CD14-positive monocyte (primary cell): ENCODE results near the gene SLC25A45. TPM values are rescaled to one million over a fixed set of nuclear protein-coding genes. Genes with fewer than 3 reads are reported as not detected.
A peak's percentile ranks its signal among the peaks of the same experiment; 100 is the strongest.

Source experiments
- DNase-seq, 3 donors: peaks; one replicate each; pipeline ENCODE4 v3.0.0-alpha.2; 2011 to 2022
- H2AFZ ChIP-seq: 2 replicates; pipeline ENCODE4 v1.6.0; 2012; ENCODE audit warnings: mild to moderate bottlenecking, low read depth, low read length, inconsistent platforms; ENCODE audit not compliant: insufficient read depth, poor library complexity, severe bottlenecking
- H3K27ac ChIP-seq, 2 donors: 1 replicate in 1 of 2; 2 replicates in 1 of 2; pipeline ENCODE4 v1.5.1; 2012 to 2013; ENCODE audit warnings: low read length in 2 of 2, control low read depth in 1 of 2, inconsistent platforms in 1 of 2, low read depth in 1 of 2, mild to moderate bottlenecking in 1 of 2
- H3K27me3 ChIP-seq, 2 donors: one replicate each; pipeline versions ENCODE4 v1.6.0 to v1.6.1; 2011 to 2013; ENCODE audit warnings: low read length in 2 of 2; ENCODE audit not compliant: control insufficient read depth in 2 of 2, insufficient read depth in 2 of 2
- H3K36me3 ChIP-seq, 2 donors: replicated peaks in 1 of 2; 1 replicate in 1 of 2; 2 replicates in 1 of 2; pipeline versions ENCODE4 v1.5.1 to v1.6.1; 2012 to 2013; ENCODE audit warnings: low read length in 2 of 2, control low read depth in 1 of 2, inconsistent platforms in 1 of 2, mild to moderate bottlenecking in 1 of 2; ENCODE audit not compliant: insufficient read depth in 2 of 2, control insufficient read depth in 1 of 2
- H3K4me1 ChIP-seq, 2 donors: 1 replicate in 1 of 2; 2 replicates in 1 of 2; pipeline versions ENCODE4 v1.5.1 to v1.6.1; 2012 to 2013; ENCODE audit warnings: low read length in 2 of 2, control low read depth in 1 of 2, inconsistent platforms in 1 of 2, mild to moderate bottlenecking in 1 of 2, moderate library complexity in 1 of 2; ENCODE audit not compliant: insufficient read depth in 2 of 2, control insufficient read depth in 1 of 2
- H3K4me2 ChIP-seq: replicated peaks from 2 replicates; pipeline ENCODE3; 2012; ENCODE audit warnings: low read length, moderate library complexity, mild to moderate bottlenecking; ENCODE audit not compliant: poor library complexity, severe bottlenecking; ENCODE audit errors: extremely low read depth
- H3K4me3 ChIP-seq, 3 experiments: fragments of 200-600 bp in 1 of 3; sonication (generic) in 1 of 3; replicated peaks in 1 of 3; 1 replicate in 2 of 3; 2 replicates in 1 of 3; pipeline ENCODE4 v1.5.1; 2011 to 2013; ENCODE audit warnings: low read length in 3 of 3, mild to moderate bottlenecking in 3 of 3, control low read depth in 2 of 3, low read depth in 2 of 3, inconsistent platforms in 1 of 3, moderate library complexity in 1 of 3
- H3K79me2 ChIP-seq: 2 replicates; pipeline ENCODE4 v1.6.0; 2012; ENCODE audit warnings: mild to moderate bottlenecking, control low read depth, inconsistent platforms, low read length, moderate library complexity; ENCODE audit not compliant: insufficient read depth
- H3K9ac ChIP-seq: 2 replicates; pipeline ENCODE4 v1.6.0; 2017; ENCODE audit warnings: low read length, mild to moderate bottlenecking; ENCODE audit not compliant: insufficient read depth, poor library complexity, severe bottlenecking
- H3K9me3 ChIP-seq, 2 donors: replicated peaks in 1 of 2; 1 replicate in 1 of 2; 2 replicates in 1 of 2; pipeline versions ENCODE4 v1.5.1 to v1.6.1; 2012 to 2013; ENCODE audit warnings: low read length in 2 of 2, control low read depth in 1 of 2; ENCODE audit not compliant: control insufficient read depth in 1 of 2, insufficient read depth in 1 of 2
- H4K20me1 ChIP-seq: 2 replicates; pipeline ENCODE4 v1.6.0; 2012; ENCODE audit warnings: mild to moderate bottlenecking, low read length, control low read depth, moderate library complexity; ENCODE audit not compliant: insufficient read depth
- H3K27ac Mint-ChIP-seq, 7 donors: one replicate each; pipeline ENCODE4 v1.8.0; 2020; ENCODE audit warnings: mild to moderate bottlenecking in 7 of 7, mixed read lengths in 7 of 7, moderate library complexity in 6 of 7, inconsistent platforms in 2 of 7
- H3K27me3 Mint-ChIP-seq, 3 donors: one replicate each; pipeline ENCODE4 v1.8.0; 2021 to 2022; ENCODE audit warnings: low read depth in 3 of 3, mild to moderate bottlenecking in 3 of 3, mixed read lengths in 3 of 3, moderate library complexity in 3 of 3, inconsistent platforms in 1 of 3
- H3K36me3 Mint-ChIP-seq, 2 donors: one replicate each; pipeline ENCODE4 v1.8.0; 2020; ENCODE audit warnings: mixed read lengths in 2 of 2, inconsistent platforms in 1 of 2, mild to moderate bottlenecking in 1 of 2
- H3K4me1 Mint-ChIP-seq: one replicate; pipeline ENCODE4 v1.8.0; 2020; ENCODE audit warnings: mild to moderate bottlenecking, mixed read lengths
- H3K4me3 Mint-ChIP-seq, 2 donors: one replicate each; pipeline ENCODE4 v1.8.0; 2020; ENCODE audit warnings: mild to moderate bottlenecking in 2 of 2, mixed read lengths in 2 of 2, moderate library complexity in 1 of 2
- H3K9me3 Mint-ChIP-seq, 7 donors: one replicate each; pipeline ENCODE4 v1.8.0; 2020 to 2022; ENCODE audit warnings: mixed read lengths in 7 of 7, mild to moderate bottlenecking in 6 of 7, moderate library complexity in 6 of 7, inconsistent platforms in 2 of 7
- WGBS: methylation state at CpG from one replicate; pipeline ENCODE4 v1.1.5; 2013; ENCODE audit warnings: missing lambda C conversion rate; ENCODE audit not compliant: insufficient coverage; 5-methylcytosine and 5-hydroxymethylcytosine counted together
- intact Hi-C, 2 donors: fragments of 100-400 bp; cut with micrococcal nuclease; formaldehyde crosslinking; loops; one replicate each; pipeline versions ENCODE4 v1.15.0 to v1.15.1; 2023
- polyA plus RNA-seq, 3 donors: library from polyadenylated mRNA; depleted of rRNA in 1 of 3; unstranded in 2 of 3; stranded (reverse) in 1 of 3; fragments of 300-500 nt in 2 of 3; fragments of >200 nt in 1 of 3; fragmentation: Illumina TruSeq in 2 of 3; gene quantifications; 1 replicate in 2 of 3; 2 replicates in 1 of 3; pipeline ENCODE4 v1.2.3, GENCODE V29; 2012 to 2021
- TF ChIP-seq, protein P1 (sequence below): fragments of 200-600 bp; IDR thresholded peaks from one replicate; pipeline ENCODE4 v1.8.0; 2022; ENCODE audit warnings: antibody characterized with exemption, mild to moderate bottlenecking

SLC25A45 gene
- polyA plus RNA-seq, 3 donors = 3.7 to 11.3 (median 4.1) TPM

GRCh38 chr11:65340226-65340625 lies 42.2 kb downstream of the SLC25A45 start:
- no peaks in the 10 kb centered on the region for H3K9me3 ChIP-seq
- no peak overlapping the region for H2AFZ ChIP-seq
- H3K4me2 ChIP-seq = no peak overlapping the region
- no peak for DNase-seq
- H3K4me1 ChIP-seq = peaks cover under 1 to 4% of the 10 kb centered on the region in 2 donors
- TF ChIP-seq, protein P1, sequence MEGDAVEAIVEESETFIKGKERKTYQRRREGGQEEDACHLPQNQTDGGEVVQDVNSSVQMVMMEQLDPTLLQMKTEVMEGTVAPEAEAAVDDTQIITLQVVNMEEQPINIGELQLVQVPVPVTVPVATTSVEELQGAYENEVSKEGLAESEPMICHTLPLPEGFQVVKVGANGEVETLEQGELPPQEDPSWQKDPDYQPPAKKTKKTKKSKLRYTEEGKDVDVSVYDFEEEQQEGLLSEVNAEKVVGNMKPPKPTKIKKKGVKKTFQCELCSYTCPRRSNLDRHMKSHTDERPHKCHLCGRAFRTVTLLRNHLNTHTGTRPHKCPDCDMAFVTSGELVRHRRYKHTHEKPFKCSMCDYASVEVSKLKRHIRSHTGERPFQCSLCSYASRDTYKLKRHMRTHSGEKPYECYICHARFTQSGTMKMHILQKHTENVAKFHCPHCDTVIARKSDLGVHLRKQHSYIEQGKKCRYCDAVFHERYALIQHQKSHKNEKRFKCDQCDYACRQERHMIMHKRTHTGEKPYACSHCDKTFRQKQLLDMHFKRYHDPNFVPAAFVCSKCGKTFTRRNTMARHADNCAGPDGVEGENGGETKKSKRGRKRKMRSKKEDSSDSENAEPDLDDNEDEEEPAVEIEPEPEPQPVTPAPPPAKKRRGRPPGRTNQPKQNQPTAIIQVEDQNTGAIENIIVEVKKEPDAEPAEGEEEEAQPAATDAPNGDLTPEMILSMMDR = no peak
- Mint-ChIP-seq H3K9me3 (peaks cover 0 to 1% (median 0%) of the 10 kb centered on the region in 7 donors), H3K4me3 (no peak overlapping the region), H3K27ac (peak overlapping the region in 2 of 7 donors; percentile 13 to 42), H3K27me3 (no peaks in the 10 kb centered on the region), H3K36me3 (peaks cover 61 to 78% of the 10 kb centered on the region in 2 donors), H3K4me1 (peaks cover 13% of the 10 kb centered on the region)
- intact Hi-C loops = no loop called here
- WGBS = 98% methylated on average over 8 of the region's 11 CpGs
- no peak overlapping the region for H3K9ac ChIP-seq
- H3K79me2 ChIP-seq = peaks cover 59% of the 10 kb centered on the region
- peaks cover 57 to 73% of the 10 kb centered on the region in 2 donors for H3K36me3 ChIP-seq
- H4K20me1 ChIP-seq = peaks cover 70% of the 10 kb centered on the region
- no peaks in the 10 kb centered on the region for H3K27me3 ChIP-seq
- H3K27ac ChIP-seq = no peak overlapping the region
- H3K4me3 ChIP-seq = no peak overlapping the region

DNA sequence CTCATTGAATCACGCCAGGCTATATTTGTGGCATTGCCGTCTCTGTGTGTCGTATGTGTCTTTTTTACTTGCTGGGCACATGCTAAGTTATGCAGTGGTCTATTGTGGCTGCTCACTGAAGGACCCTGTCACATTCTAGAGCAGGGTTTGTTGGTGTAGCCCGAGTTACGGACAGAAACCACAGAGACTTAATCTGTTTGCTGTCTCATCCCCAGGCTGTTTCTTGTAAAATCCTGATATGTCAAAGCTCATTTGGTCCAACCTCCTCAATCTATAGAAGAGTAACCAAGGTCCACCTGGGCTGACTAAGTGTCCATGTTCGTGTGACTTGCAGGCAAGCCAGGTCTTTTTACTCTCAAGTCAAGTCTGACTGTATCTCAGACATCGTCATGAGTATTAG lies 43.8 kb downstream of the SLC25A45 start:
- H3K9ac ChIP-seq = no peak overlapping the region
- H3K27me3 Mint-ChIP-seq = no peaks in the 10 kb centered on the region
- H3K4me3 ChIP-seq = no peak overlapping the region
- H3K4me2 ChIP-seq = no peak overlapping the region
- H3K4me1 ChIP-seq = peaks cover 11 to 17% of the 10 kb centered on the region in 2 donors
- intact Hi-C loops = no loop called here
- H3K79me2 ChIP-seq = peaks cover 74% of the 10 kb centered on the region
- peaks cover 24% of the 10 kb centered on the region for H3K4me1 Mint-ChIP-seq
- TF ChIP-seq, protein P1 = no peak
- H3K27me3 ChIP-seq = no peaks in the 10 kb centered on the region
- H3K36me3 Mint-ChIP-seq = peaks cover 45 to 63% of the 10 kb centered on the region in 2 donors
- WGBS = 96% methylated on average over 4 of the region's 7 CpGs
- peaks cover 0 to 1% (median 0%) of the 10 kb centered on the region in 7 donors for H3K9me3 Mint-ChIP-seq
- H3K9me3 ChIP-seq = no peaks in the 10 kb centered on the region
- H3K27ac ChIP-seq = no peak overlapping the region
- no peak overlapping the region for H3K4me3 Mint-ChIP-seq
- H3K36me3 ChIP-seq = peaks cover 41 to 58% of the 10 kb centered on the region in 2 donors
- peaks cover 68% of the 10 kb centered on the region for H4K20me1 ChIP-seq
- no peak overlapping the region for H2AFZ ChIP-seq
- H3K27ac Mint-ChIP-seq = peak overlapping the region in 1 of 7 donors; percentile 25
- DNase-seq = no peak
